Measurements from ENCODE around the gene ALPL. TPM values are rescaled to one million over a fixed set of nuclear protein-coding genes. Genes with fewer than 3 reads are reported as not detected.

Gene ALPL
- total RNA-seq, 4 donors from 2014 or later: 1.6 to 8.6 (median 1.8) TPM

GRCh38 chr1:21495225-21495820 lies 13.9 kb upstream of the ALPL start:
- no peaks in the 10 kb centered on the region for H3K36me3 ChIP-seq
- H3K4me1 ChIP-seq: no peaks in the 10 kb centered on the region
- no peak overlapping the region for H3K27ac ChIP-seq
- in situ Hi-C loops (cut with MboI; ENCODE audit: low pct_ligation_motif_present in 1 of 4, low pct_unique_long_range_greater_than_20kb in 1 of 4, low sequenced_read_pairs in 3 of 4): no loop called here
- DNase-seq: no peak
- TF ChIP-seq CTCF (IDR thresholded peaks at IDR 0.05) (no peak), EP300 (IDR thresholded peaks at IDR 0.05; ENCODE audit: low read depth) (no peak), POLR2AphosphoS5 (IDR thresholded peaks at IDR 0.05) (no peak), POLR2A (IDR thresholded peaks at IDR 0.05) (no peak)
- H3K27me3 ChIP-seq: peaks cover 11% of the 10 kb centered on the region
- H3K4me3 ChIP-seq: no peak overlapping the region
- no peaks in the 10 kb centered on the region for H3K9me3 ChIP-seq
- WGBS, 2 donors (ENCODE audit: low coverage in 1 of 2): 84% methylated on average over 7 of the region's 7 CpGs; no CpG with 5 or more reads in 1 of the 2 donors
- intact Hi-C loops (cut with DNase I; ENCODE audit: low total_unique reads): no loop called here

GRCh38 chr1:21496063-21496462 lies 13.2 kb upstream of the ALPL start:
- in situ Hi-C loops (cut with MboI; ENCODE audit: low pct_ligation_motif_present in 1 of 4, low pct_unique_long_range_greater_than_20kb in 1 of 4, low sequenced_read_pairs in 3 of 4) (no loop called here), intact Hi-C loops (cut with DNase I; ENCODE audit: low total_unique reads) (no loop called here)
- WGBS, 2 donors (ENCODE audit: low coverage in 1 of 2): 67 to 84% methylated on average over 1 of the region's 1 CpG
- no peaks in the 10 kb centered on the region for H3K36me3 ChIP-seq
- no peaks in the 10 kb centered on the region for H3K9me3 ChIP-seq
- no peak overlapping the region for H3K4me3 ChIP-seq
- H3K27ac ChIP-seq: no peak overlapping the region
- H3K27me3 ChIP-seq: peaks cover 11% of the 10 kb centered on the region
- no peak for DNase-seq
- TF ChIP-seq POLR2AphosphoS5 (IDR thresholded peaks at IDR 0.05) (no peak), CTCF (IDR thresholded peaks at IDR 0.05) (no peak), POLR2A (IDR thresholded peaks at IDR 0.05) (no peak), EP300 (IDR thresholded peaks at IDR 0.05; ENCODE audit: low read depth) (no peak)
- no peaks in the 10 kb centered on the region for H3K4me1 ChIP-seq

GRCh38 chr1:21496886-21497285 lies 12.3 kb upstream of the ALPL start:
- Histone ChIP-seq H3K27ac (no peak overlapping the region), H3K4me1 (no peaks in the 10 kb centered on the region), H3K27me3 (peaks cover 11% of the 10 kb centered on the region), H3K4me3 (no peak overlapping the region), H3K9me3 (no peaks in the 10 kb centered on the region), H3K36me3 (no peaks in the 10 kb centered on the region)
- 79% methylated on average over 3 of the region's 3 CpGs; no CpG with 5 or more reads in 1 of the 2 donors for WGBS, 2 donors (ENCODE audit: low coverage in 1 of 2)
- intact Hi-C loops (cut with DNase I; ENCODE audit: low total_unique reads): no loop called here
- in situ Hi-C loops (cut with MboI; ENCODE audit: low pct_ligation_motif_present in 1 of 4, low pct_unique_long_range_greater_than_20kb in 1 of 4, low sequenced_read_pairs in 3 of 4): no loop called here
- TF ChIP-seq POLR2A (IDR thresholded peaks at IDR 0.05) (no peak), CTCF (IDR thresholded peaks at IDR 0.05) (no peak), EP300 (IDR thresholded peaks at IDR 0.05; ENCODE audit: low read depth) (no peak)
- no peak for DNase-seq

- H3K27me3 ChIP-seq: peaks cover 5% of the 10 kb centered on the region
- no peaks in the 10 kb centered on the region for H3K4me1 ChIP-seq
- H3K36me3 ChIP-seq: no peaks in the 10 kb centered on the region
- no peak for DNase-seq
- intact Hi-C loops (cut with DNase I; ENCODE audit: low total_unique reads) (no loop called here), in situ Hi-C loops (cut with MboI; ENCODE audit: low pct_ligation_motif_present in 1 of 4, low pct_unique_long_range_greater_than_20kb in 1 of 4, low sequenced_read_pairs in 3 of 4) (no loop called here)
- no peak overlapping the region for H3K4me3 ChIP-seq
- TF ChIP-seq EP300 (IDR thresholded peaks at IDR 0.05; ENCODE audit: low read depth) (no peak), CTCF (IDR thresholded peaks at IDR 0.05) (no peak), POLR2AphosphoS5 (IDR thresholded peaks at IDR 0.05) (no peak), POLR2A (IDR thresholded peaks at IDR 0.05) (no peak)
- H3K9me3 ChIP-seq: no peaks in the 10 kb centered on the region
- WGBS, 2 donors (ENCODE audit: low coverage in 1 of 2): 69 to 86% methylated on average over 1 to 7 of the region's 7 CpGs
- no peak overlapping the region for H3K27ac ChIP-seq
Measured at GRCh38 chr1:21497466-21498061, 11.7 kb upstream of the ALPL start.
